Measurements from ENCODE around the gene MBP.

- TF ChIP-seq CTCF (IDR thresholded peaks at IDR 0.05) (no peak), REST (IDR thresholded peaks at IDR 0.05; ENCODE audit: insufficient read depth in 1 of 2, low read depth in 2 of 2, low read length in 1 of 2) (no peak)
Observed at GRCh38 chr18:76974386-76974785, 158.2 kb downstream of the MBP start.
